GM12892 (cell line): ENCODE data around the gene GPR146.

Source experiments
- POLR2A ChIP-seq: IDR thresholded peaks from 2 replicates; pipeline ENCODE4 v1.6.1; 2011; ENCODE audit warnings: low read depth, low read length, control low read depth
- POLR2AphosphoS5 ChIP-seq: IDR thresholded peaks from 2 replicates; pipeline ENCODE4 v1.6.1; 2011; ENCODE audit warnings: low read depth, low read length, control low read depth
- TAF1 ChIP-seq: IDR thresholded peaks from 2 replicates; pipeline ENCODE4 v1.6.1; 2011; ENCODE audit warnings: low read depth, mild to moderate bottlenecking, control low read depth, low read length, borderline replicate concordance

GRCh38 chr7:1011297-1012003 is 32.9 kb upstream of the GPR146 start:
- TF ChIP-seq POLR2A: no peak
- TF ChIP-seq POLR2AphosphoS5: no peak; the same call in 1 of the 2 replicates
- no peak for TF ChIP-seq TAF1
